ENCODE measurements around the gene LYSMD2.

The LYSMD2 gene

DNA sequence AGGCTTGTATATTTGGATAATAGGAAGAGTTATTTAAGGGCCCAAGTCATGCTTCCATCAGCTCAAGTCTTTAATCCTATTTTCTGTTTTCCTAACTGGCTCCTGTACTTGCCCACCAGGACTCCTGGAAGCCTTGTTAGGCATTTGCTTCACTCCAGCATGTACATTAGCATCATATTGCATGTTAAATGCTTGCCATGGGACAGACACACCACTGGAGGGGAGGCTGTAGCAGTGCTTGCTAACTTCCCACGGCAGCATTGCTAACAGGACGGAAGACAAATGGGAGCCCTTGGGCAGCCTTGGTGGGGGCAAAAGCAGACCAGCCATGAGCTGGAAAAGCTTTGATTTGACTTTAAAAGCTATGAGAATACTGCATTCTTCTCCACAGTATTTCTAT lies 20.0 kb upstream of the LYSMD2 start:
- H3K4me1 Mint-ChIP-seq = peaks cover 26% of the 10 kb centered on the region
- TF ChIP-seq, protein P1, sequence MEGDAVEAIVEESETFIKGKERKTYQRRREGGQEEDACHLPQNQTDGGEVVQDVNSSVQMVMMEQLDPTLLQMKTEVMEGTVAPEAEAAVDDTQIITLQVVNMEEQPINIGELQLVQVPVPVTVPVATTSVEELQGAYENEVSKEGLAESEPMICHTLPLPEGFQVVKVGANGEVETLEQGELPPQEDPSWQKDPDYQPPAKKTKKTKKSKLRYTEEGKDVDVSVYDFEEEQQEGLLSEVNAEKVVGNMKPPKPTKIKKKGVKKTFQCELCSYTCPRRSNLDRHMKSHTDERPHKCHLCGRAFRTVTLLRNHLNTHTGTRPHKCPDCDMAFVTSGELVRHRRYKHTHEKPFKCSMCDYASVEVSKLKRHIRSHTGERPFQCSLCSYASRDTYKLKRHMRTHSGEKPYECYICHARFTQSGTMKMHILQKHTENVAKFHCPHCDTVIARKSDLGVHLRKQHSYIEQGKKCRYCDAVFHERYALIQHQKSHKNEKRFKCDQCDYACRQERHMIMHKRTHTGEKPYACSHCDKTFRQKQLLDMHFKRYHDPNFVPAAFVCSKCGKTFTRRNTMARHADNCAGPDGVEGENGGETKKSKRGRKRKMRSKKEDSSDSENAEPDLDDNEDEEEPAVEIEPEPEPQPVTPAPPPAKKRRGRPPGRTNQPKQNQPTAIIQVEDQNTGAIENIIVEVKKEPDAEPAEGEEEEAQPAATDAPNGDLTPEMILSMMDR (IDR thresholded peaks at IDR 0.05; ENCODE audit: unreplicated experiment in 3 of 3) = no peak
- H3K36me3 Mint-ChIP-seq (ENCODE audit: low read depth) = no peaks in the 10 kb centered on the region
- H3K27me3 Mint-ChIP-seq (ENCODE audit: low read depth) = peaks cover 46% of the 10 kb centered on the region
- peak overlapping the region in 1 of 3 experiments; percentile 52 for H3K4me3 Mint-ChIP-seq
- H3K9me3 Mint-ChIP-seq = no peaks in the 10 kb centered on the region
- H3K27ac Mint-ChIP-seq = peak overlapping the region in 1 of 3 experiments; percentile 40

DNA sequence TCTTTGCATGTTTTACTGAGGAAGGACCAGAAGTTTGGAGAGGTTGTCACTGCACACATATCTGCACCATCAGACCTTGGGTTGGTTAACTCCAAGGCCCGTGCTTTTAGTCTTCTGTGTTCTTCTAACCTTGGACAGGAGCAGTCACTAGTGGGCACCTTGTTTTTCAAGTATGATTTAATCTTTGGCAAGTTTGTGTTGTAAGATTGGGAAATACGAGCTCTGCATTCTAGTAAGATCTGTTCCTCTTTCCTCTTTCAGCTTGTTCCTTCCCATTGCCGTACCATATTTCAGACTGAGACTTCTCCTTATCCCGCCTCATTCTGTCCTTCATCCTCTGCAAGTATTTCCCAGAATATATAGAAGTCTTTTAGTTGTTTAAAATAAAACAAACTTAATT lies 19.0 kb upstream of the LYSMD2 start:
- TF ChIP-seq, protein P1 (IDR thresholded peaks at IDR 0.05; ENCODE audit: unreplicated experiment in 3 of 3) = no peak
- Mint-ChIP-seq H3K36me3 (ENCODE audit: low read depth) (no peaks in the 10 kb centered on the region), H3K9me3 (no peaks in the 10 kb centered on the region), H3K27me3 (ENCODE audit: low read depth) (peaks cover 52% of the 10 kb centered on the region), H3K4me1 (peaks cover 30% of the 10 kb centered on the region), H3K27ac (no peak overlapping the region), H3K4me3 (no peak overlapping the region)

DNA sequence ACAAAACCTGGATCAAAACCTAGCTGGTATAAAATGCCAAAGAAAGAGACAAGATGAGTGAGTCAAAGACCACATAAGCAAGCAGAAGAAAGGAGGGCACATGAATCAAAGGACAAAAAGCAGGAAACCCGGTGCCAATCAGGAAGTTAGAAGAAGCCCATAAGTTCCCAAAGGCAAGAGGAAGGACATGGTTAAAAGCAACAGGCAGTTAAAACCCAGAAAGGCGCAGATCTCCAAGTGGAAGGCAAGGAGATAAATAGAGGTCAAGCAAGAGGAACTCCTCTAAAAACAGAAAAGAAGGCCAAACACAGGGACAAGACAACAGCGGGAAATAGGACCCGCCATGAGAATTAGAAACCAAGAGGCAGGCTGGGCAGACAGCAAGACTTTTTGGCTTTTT lies 18.3 kb upstream of the LYSMD2 start:
- TF ChIP-seq, protein P1 (IDR thresholded peaks at IDR 0.05; ENCODE audit: unreplicated experiment in 3 of 3) = no peak
- H3K4me3 Mint-ChIP-seq = no peak overlapping the region
- peaks cover 30% of the 10 kb centered on the region for H3K4me1 Mint-ChIP-seq
- H3K9me3 Mint-ChIP-seq = no peaks in the 10 kb centered on the region
- H3K27ac Mint-ChIP-seq = no peak overlapping the region
- no peaks in the 10 kb centered on the region for H3K36me3 Mint-ChIP-seq (ENCODE audit: low read depth)
- peaks cover 57% of the 10 kb centered on the region for H3K27me3 Mint-ChIP-seq (ENCODE audit: low read depth)

DNA sequence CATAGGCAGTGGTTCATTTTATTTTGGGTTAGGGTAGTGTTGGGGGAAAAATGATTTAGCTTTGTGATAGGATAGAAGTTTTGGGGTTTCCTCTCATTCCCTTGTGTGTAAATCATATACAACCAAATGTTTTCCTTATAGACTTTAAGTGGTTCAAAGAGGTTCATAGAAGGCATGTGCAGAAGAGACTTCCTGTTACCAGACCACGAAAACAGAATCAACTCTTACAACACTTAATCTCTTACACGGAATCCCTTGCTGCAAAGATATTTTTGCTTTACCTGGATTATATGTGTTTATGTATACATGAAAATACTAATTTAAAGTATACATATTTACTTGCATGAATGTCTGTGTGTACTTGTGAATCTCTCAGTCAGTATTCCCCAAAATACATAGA lies 16.8 kb upstream of the LYSMD2 start:
- TF ChIP-seq, protein P1 (IDR thresholded peaks at IDR 0.05; ENCODE audit: unreplicated experiment in 3 of 3) = no peak
- Mint-ChIP-seq H3K9me3 (no peaks in the 10 kb centered on the region), H3K36me3 (ENCODE audit: low read depth) (no peaks in the 10 kb centered on the region), H3K27me3 (ENCODE audit: low read depth) (peaks cover 72% of the 10 kb centered on the region), H3K27ac (no peak overlapping the region), H3K4me1 (peaks cover 24% of the 10 kb centered on the region), H3K4me3 (peak overlapping the region; percentile 18 to 64 (median 31))

DNA sequence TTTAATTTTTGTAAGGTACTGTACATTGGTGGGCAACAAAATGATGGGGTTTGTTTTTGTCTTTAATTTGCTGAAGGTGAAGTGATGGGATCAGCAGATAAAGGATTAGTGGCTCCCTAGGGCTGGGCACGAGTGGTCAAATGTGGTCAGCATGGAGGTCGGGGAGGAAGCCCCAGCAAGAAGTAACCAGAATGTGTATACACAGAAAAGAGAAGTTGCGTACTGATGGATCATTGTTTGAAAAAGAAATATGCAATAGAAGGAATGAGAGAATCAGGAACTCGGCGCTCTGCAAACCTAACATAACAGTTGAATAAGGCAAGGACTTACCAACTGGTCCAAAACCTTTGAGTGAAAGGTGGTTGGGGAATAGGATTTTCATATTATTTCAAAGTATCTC lies 15.4 kb upstream of the LYSMD2 start:
- no peaks in the 10 kb centered on the region for H3K9me3 Mint-ChIP-seq
- H3K27me3 Mint-ChIP-seq (ENCODE audit: low read depth) = peaks cover 84% of the 10 kb centered on the region
- TF ChIP-seq, protein P1 (IDR thresholded peaks at IDR 0.05; ENCODE audit: unreplicated experiment in 3 of 3) = no peak
- peak overlapping the region; percentile 91 to 95 (median 94) for H3K4me3 Mint-ChIP-seq
- H3K4me1 Mint-ChIP-seq = peaks cover 11% of the 10 kb centered on the region
- H3K27ac Mint-ChIP-seq = no peak overlapping the region
- H3K36me3 Mint-ChIP-seq (ENCODE audit: low read depth) = no peaks in the 10 kb centered on the region

All from nephron (organoid).